MM.1S (cell line): Measurements from ENCODE around the gene ACE.

Experiments used
- EZH2 ChIP-seq: fragments of 300-600 bp; sonication (generic); optimal IDR thresholded peaks from 2 replicates; pipeline ENCODE3; 2017; ENCODE audit warnings: low read depth, mild to moderate bottlenecking, antibody characterized with exemption, low read length, mixed read lengths
- EZH2phosphoT487 ChIP-seq: fragments of 300-600 bp; sonication (generic); IDR thresholded peaks from 2 replicates; pipeline ENCODE4 v1.6.1; 2018; ENCODE audit warnings: antibody characterized with exemption, low read length
- TF ChIP-seq, protein P1 (sequence below): fragments of 300-600 bp; sonication (generic); IDR thresholded peaks from 2 replicates; pipeline ENCODE4 v1.5.1; 2016; ENCODE audit warnings: antibody characterized with exemption, low read length, mixed read lengths

GRCh38 chr17:63439687-63440086 lies 37.2 kb upstream of the ACE start:
- TF ChIP-seq, protein P1, sequence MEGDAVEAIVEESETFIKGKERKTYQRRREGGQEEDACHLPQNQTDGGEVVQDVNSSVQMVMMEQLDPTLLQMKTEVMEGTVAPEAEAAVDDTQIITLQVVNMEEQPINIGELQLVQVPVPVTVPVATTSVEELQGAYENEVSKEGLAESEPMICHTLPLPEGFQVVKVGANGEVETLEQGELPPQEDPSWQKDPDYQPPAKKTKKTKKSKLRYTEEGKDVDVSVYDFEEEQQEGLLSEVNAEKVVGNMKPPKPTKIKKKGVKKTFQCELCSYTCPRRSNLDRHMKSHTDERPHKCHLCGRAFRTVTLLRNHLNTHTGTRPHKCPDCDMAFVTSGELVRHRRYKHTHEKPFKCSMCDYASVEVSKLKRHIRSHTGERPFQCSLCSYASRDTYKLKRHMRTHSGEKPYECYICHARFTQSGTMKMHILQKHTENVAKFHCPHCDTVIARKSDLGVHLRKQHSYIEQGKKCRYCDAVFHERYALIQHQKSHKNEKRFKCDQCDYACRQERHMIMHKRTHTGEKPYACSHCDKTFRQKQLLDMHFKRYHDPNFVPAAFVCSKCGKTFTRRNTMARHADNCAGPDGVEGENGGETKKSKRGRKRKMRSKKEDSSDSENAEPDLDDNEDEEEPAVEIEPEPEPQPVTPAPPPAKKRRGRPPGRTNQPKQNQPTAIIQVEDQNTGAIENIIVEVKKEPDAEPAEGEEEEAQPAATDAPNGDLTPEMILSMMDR = no peak
- TF ChIP-seq EZH2 (no peak), EZH2phosphoT487 (no peak)
